ENCODE data around the gene KLF13.

The KLF13 gene

GRCh38 chr15:31340047-31340446 lies 13.4 kb downstream of the KLF13 start:
- in situ Hi-C loops (cut with HindIII; ENCODE audit: low sequenced_read_pairs), result no loop called here
- H3K4me3 ChIP-seq (ENCODE audit: low read depth, low read length), result no peak overlapping the region
- TF ChIP-seq CTCF (IDR thresholded peaks at IDR 0.05; ENCODE audit: low read depth, low read length), result no peak
- DNase-seq (ENCODE audit: low read depth, low spot score), result no peak

- in situ Hi-C loops (cut with HindIII; ENCODE audit: low sequenced_read_pairs), result no loop called here
Observed at GRCh38 chr15:31340592-31340991, 14.0 kb downstream of the KLF13 start.

GRCh38 chr15:31341071-31341470 lies 14.4 kb downstream of the KLF13 start:
- no peak for DNase-seq (ENCODE audit: low read depth, low spot score)
- H3K4me3 ChIP-seq (ENCODE audit: low read depth, low read length), result no peak overlapping the region
- in situ Hi-C loops (cut with HindIII; ENCODE audit: low sequenced_read_pairs), result no loop called here
- no peak for TF ChIP-seq CTCF (IDR thresholded peaks at IDR 0.05; ENCODE audit: low read depth, low read length)

More at GRCh38 chr15:31340592-31340991, 14.0 kb downstream of the KLF13 start:
- no peak for DNase-seq (ENCODE audit: low read depth, low spot score)
- H3K4me3 ChIP-seq (ENCODE audit: low read depth, low read length), result no peak overlapping the region
- TF ChIP-seq CTCF (IDR thresholded peaks at IDR 0.05; ENCODE audit: low read depth, low read length), result no peak

- no peak for TF ChIP-seq CTCF (IDR thresholded peaks at IDR 0.05; ENCODE audit: low read depth, low read length)
- H3K4me3 ChIP-seq (ENCODE audit: low read depth, low read length), result no peak overlapping the region
- no peak for DNase-seq (ENCODE audit: low read depth, low spot score)
- in situ Hi-C loops (cut with HindIII; ENCODE audit: low sequenced_read_pairs), result no loop called here
Observed at GRCh38 chr15:31341496-31342195, 15.0 kb downstream of the KLF13 start.

GRCh38 chr15:31342381-31342780 lies 15.7 kb downstream of the KLF13 start:
- no peak for DNase-seq (ENCODE audit: low read depth, low spot score)
- in situ Hi-C loops (cut with HindIII; ENCODE audit: low sequenced_read_pairs), result no loop called here
- TF ChIP-seq CTCF (IDR thresholded peaks at IDR 0.05; ENCODE audit: low read depth, low read length), result no peak
- H3K4me3 ChIP-seq (ENCODE audit: low read depth, low read length), result no peak overlapping the region

GRCh38 chr15:31342781-31343626 lies 16.4 kb downstream of the KLF13 start:
- DNase-seq (ENCODE audit: low read depth, low spot score), result no peak
- no peak overlapping the region for H3K4me3 ChIP-seq (ENCODE audit: low read depth, low read length)
- no peak for TF ChIP-seq CTCF (IDR thresholded peaks at IDR 0.05; ENCODE audit: low read depth, low read length)
- in situ Hi-C loops (cut with HindIII; ENCODE audit: low sequenced_read_pairs), result no loop called here
